Keratinocyte (primary cell): Measurements from ENCODE around the gene PGM1. TPM values are rescaled to one million over a fixed set of nuclear protein-coding genes. Genes with fewer than 3 reads are reported as not detected.

Source experiments
- DNase-seq: peaks from one replicate; pipeline ENCODE4 v3.0.0-alpha.2; 2011; ENCODE audit warnings: low read depth, missing footprints, low spot score
- FAIRE-seq: peaks from 2 replicates; lab custom pipeline; 2011; peaks lifted over from hg19 to GRCh38; lab: Jason Lieb, UNC
- H2AFZ ChIP-seq: 2 replicates; pipeline ENCODE4 v1.6.0; 2012; ENCODE audit warnings: low read length, control low read depth, inconsistent platforms; ENCODE audit not compliant: control insufficient read depth
- H3K27ac ChIP-seq: 2 replicates; pipeline ENCODE4 v1.5.1; 2011; ENCODE audit warnings: low read length; ENCODE audit not compliant: control insufficient read depth, insufficient read depth
- H3K27me3 ChIP-seq: 3 replicates; pipeline ENCODE4 v1.6.0; 2011; ENCODE audit warnings: low read length; ENCODE audit not compliant: control insufficient read depth, insufficient read depth; ENCODE audit errors: extremely low read depth
- H3K36me3 ChIP-seq, 2 experiments: 2 replicates in 1 of 2; 3 replicates in 1 of 2; pipeline ENCODE4 v1.5.1; 2011; ENCODE audit warnings: low read length in 2 of 2, mild to moderate bottlenecking in 1 of 2; ENCODE audit not compliant: control insufficient read depth in 2 of 2, insufficient read depth in 2 of 2; ENCODE audit errors: extremely low read depth in 1 of 2
- H3K4me1 ChIP-seq: 3 replicates; pipeline ENCODE4 v1.5.1; 2011; ENCODE audit warnings: low read length; ENCODE audit not compliant: control insufficient read depth, insufficient read depth; ENCODE audit errors: extremely low read depth
- H3K4me2 ChIP-seq: 3 replicates; pipeline ENCODE4 v1.6.0; 2011; ENCODE audit warnings: low read depth, low read length; ENCODE audit not compliant: control insufficient read depth, insufficient read depth; ENCODE audit errors: extremely low read depth
- H3K4me3 ChIP-seq, 3 experiments: fragments of 200-600 bp in 1 of 3; sonication (generic) in 1 of 3; 2 replicates in 2 of 3; 3 replicates in 1 of 3; pipeline ENCODE4 v1.5.1; 2011 to 2016; ENCODE audit warnings: low read length in 3 of 3, mild to moderate bottlenecking in 3 of 3, control low read depth in 2 of 3, inconsistent platforms in 1 of 3, low read depth in 1 of 3, mixed read lengths in 1 of 3, mixed run types in 1 of 3, moderate library complexity in 1 of 3; ENCODE audit not compliant: control insufficient read depth in 2 of 3, insufficient read depth in 2 of 3; ENCODE audit errors: extremely low read depth in 1 of 3
- H3K79me2 ChIP-seq: 2 replicates; pipeline ENCODE4 v1.6.0; 2012; ENCODE audit warnings: low read length; ENCODE audit not compliant: control insufficient read depth, insufficient read depth
- H3K9ac ChIP-seq: 3 replicates; pipeline ENCODE4 v1.6.0; 2011; ENCODE audit warnings: low read length; ENCODE audit not compliant: control insufficient read depth, insufficient read depth; ENCODE audit errors: extremely low read depth
- H3K9me1 ChIP-seq: 3 replicates; pipeline ENCODE4 v1.6.0; 2011; ENCODE audit warnings: low read length; ENCODE audit not compliant: control insufficient read depth, insufficient read depth; ENCODE audit errors: extremely low read depth
- H3K9me3 ChIP-seq: 2 replicates; pipeline ENCODE4 v1.5.1; 2012; ENCODE audit warnings: low read depth, low read length; ENCODE audit not compliant: control insufficient read depth
- H4K20me1 ChIP-seq: 3 replicates; pipeline ENCODE4 v1.6.0; 2011; ENCODE audit warnings: low read length; ENCODE audit not compliant: control insufficient read depth, insufficient read depth; ENCODE audit errors: extremely low read depth
- EZH2 ChIP-seq: IDR thresholded peaks from one replicate; pipeline ENCODE4 v1.6.1; 2012; ENCODE audit warnings: inconsistent platforms, mild to moderate bottlenecking, low read length, moderate library complexity
- dilution Hi-C: fragments of 300-500 bp; cut with MboI; formaldehyde crosslinking; loops from one replicate; pipeline ENCODE4 v1.7.0; 2020; ENCODE audit warnings: low sequenced_read_pairs; ENCODE audit not compliant: extremely low pct_ligation_motif_present
- polyA plus RNA-seq, 5 experiments: library from polyadenylated mRNA; depleted of rRNA in 3 of 5; stranded (reverse) in 3 of 5; stranded (forward) in 1 of 5; unstranded in 1 of 5; fragments of >200 nt; gene quantifications; 1 replicate in 1 of 5; 2 replicates in 3 of 5; 3 replicates in 1 of 5; pipeline versions ENCODE4 v1.2.1 to v1.2.3, GENCODE V29; 2011 to 2012; ENCODE audit warnings: missing spikeins in 2 of 5, low read depth in 1 of 5, low replicate concordance in 1 of 5
- TF ChIP-seq, protein P1 (sequence below), 3 experiments: IDR thresholded peaks in 1 of 3; conservative IDR thresholded peaks in 1 of 3; optimal IDR thresholded peaks in 1 of 3; 2 replicates in 2 of 3; 3 replicates in 1 of 3; pipeline versions ENCODE3 to v1.5.1; 2011; ENCODE audit warnings: low read length in 3 of 3, mild to moderate bottlenecking in 3 of 3, moderate library complexity in 2 of 3, control low read depth in 1 of 3, inconsistent platforms in 1 of 3; ENCODE audit not compliant: insufficient read depth in 2 of 3; ENCODE audit errors: extremely low read depth in 1 of 3

PGM1 gene
- polyA plus RNA-seq, 1 donor (not counting 4 experiments of a cell fraction or from before 2014, with no cell fraction given) = 38.9 TPM

GRCh38 chr1:63592536-63593302 is 492 bp upstream of the PGM1 start:
- TF ChIP-seq EZH2 = no peak
- TF ChIP-seq, protein P1, sequence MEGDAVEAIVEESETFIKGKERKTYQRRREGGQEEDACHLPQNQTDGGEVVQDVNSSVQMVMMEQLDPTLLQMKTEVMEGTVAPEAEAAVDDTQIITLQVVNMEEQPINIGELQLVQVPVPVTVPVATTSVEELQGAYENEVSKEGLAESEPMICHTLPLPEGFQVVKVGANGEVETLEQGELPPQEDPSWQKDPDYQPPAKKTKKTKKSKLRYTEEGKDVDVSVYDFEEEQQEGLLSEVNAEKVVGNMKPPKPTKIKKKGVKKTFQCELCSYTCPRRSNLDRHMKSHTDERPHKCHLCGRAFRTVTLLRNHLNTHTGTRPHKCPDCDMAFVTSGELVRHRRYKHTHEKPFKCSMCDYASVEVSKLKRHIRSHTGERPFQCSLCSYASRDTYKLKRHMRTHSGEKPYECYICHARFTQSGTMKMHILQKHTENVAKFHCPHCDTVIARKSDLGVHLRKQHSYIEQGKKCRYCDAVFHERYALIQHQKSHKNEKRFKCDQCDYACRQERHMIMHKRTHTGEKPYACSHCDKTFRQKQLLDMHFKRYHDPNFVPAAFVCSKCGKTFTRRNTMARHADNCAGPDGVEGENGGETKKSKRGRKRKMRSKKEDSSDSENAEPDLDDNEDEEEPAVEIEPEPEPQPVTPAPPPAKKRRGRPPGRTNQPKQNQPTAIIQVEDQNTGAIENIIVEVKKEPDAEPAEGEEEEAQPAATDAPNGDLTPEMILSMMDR (optimal IDR thresholded peaks at IDR 0.05 in 1 of 3, IDR thresholded peaks at IDR 0.05 in 1 of 3, conservative IDR thresholded peaks at IDR 0.05 in 1 of 3; ENCODE audit: extremely low read depth in 1 of 3, insufficient read depth in 2 of 3, low read length in 3 of 3) = no peak
- H2AFZ ChIP-seq = peak overlapping the region; percentile 98

DNA sequence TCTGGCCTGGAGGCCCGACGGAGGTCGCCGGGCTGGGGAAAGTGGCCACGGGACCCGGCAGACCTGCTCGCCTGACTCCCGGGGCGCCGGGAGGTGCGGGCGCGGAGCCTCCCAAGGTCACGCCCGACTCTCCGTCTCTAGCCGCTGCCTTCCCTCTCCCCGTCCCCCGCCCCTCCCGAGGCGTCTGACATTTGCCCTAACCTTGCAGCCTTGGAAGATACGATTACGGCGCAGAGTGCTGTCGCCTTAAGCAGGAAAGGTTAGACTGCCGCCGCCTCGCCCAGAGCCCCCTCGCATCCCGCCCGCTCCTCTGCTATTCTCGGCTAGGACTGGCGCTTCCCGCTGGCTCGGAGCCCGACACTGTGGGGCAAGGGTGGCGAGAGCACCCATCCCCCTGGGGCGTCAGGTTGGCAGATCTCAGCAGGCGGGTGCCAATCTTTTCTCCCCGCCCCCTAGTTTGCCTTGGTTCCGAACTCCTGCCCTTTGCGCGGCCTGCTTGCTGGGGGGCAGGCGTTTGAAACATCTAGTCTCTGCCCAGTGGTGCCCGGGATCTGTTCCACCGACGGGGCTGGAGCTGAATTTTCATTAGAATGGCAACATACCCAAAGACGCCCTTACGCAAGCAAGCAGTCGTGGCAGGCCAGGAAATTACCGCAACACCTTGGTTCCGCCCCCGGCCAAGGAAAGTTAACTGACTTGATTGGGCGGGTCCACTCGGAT is 835 bp downstream of the PGM1 start:
- Histone ChIP-seq H4K20me1 (no peaks in the 10 kb centered on the region), H3K9me3 (no peaks in the 10 kb centered on the region), H3K9ac (peak overlapping the region; percentile 87), H3K9me1 (peaks cover 2% of the 10 kb centered on the region), H3K36me3 (no peaks in the 10 kb centered on the region), H2AFZ (peak overlapping the region; percentile 98), H3K4me3 (peak overlapping the region; percentile 85 to 93 (median 87)), H3K4me1 (peaks cover 6% of the 10 kb centered on the region), H3K27ac (peak overlapping the region; percentile 84), H3K79me2 (peaks cover 10% of the 10 kb centered on the region), H3K4me2 (peak overlapping the region; percentile 92), H3K27me3 (no peaks in the 10 kb centered on the region)
- DNase-seq = no peak
- TF ChIP-seq EZH2 = no peak
- TF ChIP-seq, protein P1 (optimal IDR thresholded peaks at IDR 0.05 in 1 of 3, IDR thresholded peaks at IDR 0.05 in 1 of 3, conservative IDR thresholded peaks at IDR 0.05 in 1 of 3; ENCODE audit: extremely low read depth in 1 of 3, insufficient read depth in 2 of 3, low read length in 3 of 3) = no peak
- dilution Hi-C loops = loop anchor here (25.0 kb wide), 1 partner anchor 643 kb away; no protein-coding TSS in a partner anchor
- FAIRE-seq = no peak

More at GRCh38 chr1:63592536-63593302, 492 bp upstream of the PGM1 start:
- dilution Hi-C loops = loop anchor here (25.0 kb wide), 1 partner anchor 645 kb away; no protein-coding TSS in a partner anchor
- peak overlapping the region; percentile 92 for H3K4me2 ChIP-seq
- peak overlapping the region; percentile 85 to 93 (median 87) for H3K4me3 ChIP-seq
- H3K9me1 ChIP-seq = peaks cover 2% of the 10 kb centered on the region
- H4K20me1 ChIP-seq = no peaks in the 10 kb centered on the region
- H3K79me2 ChIP-seq = peaks cover 7% of the 10 kb centered on the region
- peak overlapping the region; percentile 84 for H3K27ac ChIP-seq
- H3K4me1 ChIP-seq = peaks cover 6% of the 10 kb centered on the region
- H3K36me3 ChIP-seq = no peaks in the 10 kb centered on the region
- no peaks in the 10 kb centered on the region for H3K9me3 ChIP-seq
- no peaks in the 10 kb centered on the region for H3K27me3 ChIP-seq
- FAIRE-seq (no peak), DNase-seq (no peak)
- peak overlapping the region; percentile 87 for H3K9ac ChIP-seq
